Mesothelial cell of epicardium (in vitro differentiated cells): ENCODE data around the gene HYI. TPM values are rescaled to one million over a fixed set of nuclear protein-coding genes. Genes with fewer than 3 reads are reported as not detected.
A peak's percentile ranks its signal among the peaks of the same experiment; 100 is the strongest.

Experiments used
- DNase-seq, 2 experiments: peaks; one replicate each; pipeline ENCODE4 v3.0.0; 2021; ENCODE audit warnings: low spot score in 2 of 2; ENCODE audit not compliant: unreplicated experiment in 2 of 2
- H3K27ac Mint-ChIP-seq: 2 replicates; pipeline ENCODE4 v1.8.0; 2021; ENCODE audit warnings: mixed read lengths
- H3K27me3 Mint-ChIP-seq: 2 replicates; pipeline ENCODE4 v1.8.0; 2021; ENCODE audit warnings: low read depth, mixed read lengths
- H3K36me3 Mint-ChIP-seq: 2 replicates; pipeline ENCODE4 v1.8.0; 2021; ENCODE audit warnings: mixed read lengths
- H3K4me1 Mint-ChIP-seq: 2 replicates; pipeline ENCODE4 v1.8.0; 2021; ENCODE audit warnings: mixed read lengths
- H3K4me3 Mint-ChIP-seq: 2 replicates; pipeline ENCODE4 v1.8.0; 2021; ENCODE audit warnings: mild to moderate bottlenecking, moderate library complexity, mixed read lengths
- H3K9me3 Mint-ChIP-seq: 2 replicates; pipeline ENCODE4 v1.8.0; 2021; ENCODE audit warnings: mixed read lengths
- CTCF ChIP-seq: fragments of 200-600 bp; sonication (generic); IDR thresholded peaks from one replicate; pipeline ENCODE4 v1.5.0; 2021; ENCODE audit warnings: antibody characterized with exemption; ENCODE audit not compliant: unreplicated experiment
- total RNA-seq: library from RNA; stranded (reverse); gene quantifications from 3 replicates; pipeline ENCODE4 v1.2.1, GENCODE V29; 2021

HYI gene
- total RNA-seq, 1 donor from 2014 or later, result 41.2 TPM

- TF ChIP-seq CTCF, result no peak
- Mint-ChIP-seq H3K4me1 (peaks cover 21% of the 10 kb centered on the region), H3K27me3 (peaks cover 10% of the 10 kb centered on the region), H3K27ac (peak overlapping the region; percentile 84), H3K9me3 (peaks cover 4% of the 10 kb centered on the region), H3K4me3 (peak overlapping the region; percentile 67), H3K36me3 (peaks cover 26% of the 10 kb centered on the region)
- no peak for DNase-seq
These were observed 816 bp downstream of the HYI start for GRCh38 chr1:43452789-43453441.

GRCh38 chr1:43451701-43452532 is 1.8 kb downstream of the HYI start:
- Mint-ChIP-seq H3K4me3 (peak overlapping the region; percentile 67), H3K36me3 (peaks cover 33% of the 10 kb centered on the region)

GRCh38 chr1:43451157-43451591 is 2.6 kb downstream of the HYI start:
- TF ChIP-seq CTCF, result no peak
- Mint-ChIP-seq H3K9me3 (no peaks in the 10 kb centered on the region), H3K27me3 (peaks cover under 1% of the 10 kb centered on the region), H3K4me3 (no peak overlapping the region), H3K27ac (no peak overlapping the region), H3K36me3 (peaks cover 39% of the 10 kb centered on the region), H3K4me1 (peaks cover 21% of the 10 kb centered on the region)
- no peak for DNase-seq

More at GRCh38 chr1:43451701-43452532, 1.8 kb downstream of the HYI start:
- TF ChIP-seq CTCF, result no peak
- Mint-ChIP-seq H3K9me3 (no peaks in the 10 kb centered on the region), H3K27ac (peak overlapping the region; percentile 84), H3K27me3 (peaks cover 5% of the 10 kb centered on the region), H3K4me1 (peaks cover 21% of the 10 kb centered on the region)
- no peak for DNase-seq

GRCh38 chr1:43450251-43450941 is 3.3 kb downstream of the HYI start:
- Mint-ChIP-seq H3K4me3 (no peak overlapping the region), H3K27me3 (no peaks in the 10 kb centered on the region), H3K9me3 (no peaks in the 10 kb centered on the region), H3K4me1 (peaks cover 23% of the 10 kb centered on the region), H3K27ac (no peak overlapping the region), H3K36me3 (peaks cover 41% of the 10 kb centered on the region)
- TF ChIP-seq CTCF, result no peak
- no peak for DNase-seq

GRCh38 chr1:43449708-43450069 is 4.0 kb downstream of the HYI start:
- H3K27me3 Mint-ChIP-seq, result no peaks in the 10 kb centered on the region
- TF ChIP-seq CTCF, result no peak
- no peak overlapping the region for H3K27ac Mint-ChIP-seq
- no peak for DNase-seq
- H3K9me3 Mint-ChIP-seq, result no peaks in the 10 kb centered on the region
- peaks cover 41% of the 10 kb centered on the region for H3K36me3 Mint-ChIP-seq
- peaks cover 26% of the 10 kb centered on the region for H3K4me1 Mint-ChIP-seq
- H3K4me3 Mint-ChIP-seq, result no peak overlapping the region
